ENCODE data around the gene CLCN1.
"Not testable (repeated sequence)": the region's sequence is repeated elsewhere in the genome, so short reads cannot be mapped to it uniquely, and the experiment has no call there.

CLCN1 gene

DNA sequence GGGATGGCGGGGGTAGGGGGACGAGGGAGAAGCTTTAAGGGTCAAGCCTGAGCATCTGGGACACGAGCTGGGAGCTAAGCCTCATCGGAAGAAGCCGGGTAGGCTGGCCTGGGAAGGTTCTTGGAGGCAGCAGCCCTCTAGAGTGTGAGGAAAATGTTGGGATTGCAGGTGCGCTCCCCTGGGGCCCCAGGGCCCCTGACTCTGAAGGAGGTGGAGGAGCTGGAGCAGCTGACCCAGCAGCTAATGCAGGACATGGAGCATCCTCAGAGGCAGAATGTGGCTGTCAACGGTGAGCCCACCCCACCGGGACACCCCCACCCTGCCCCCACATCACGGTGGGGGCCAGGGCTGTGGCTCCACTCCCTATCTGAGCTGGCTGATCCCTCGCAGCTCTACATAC, 72.1 kb downstream of the CLCN1 start:
- DNase-seq: no peak

DNA sequence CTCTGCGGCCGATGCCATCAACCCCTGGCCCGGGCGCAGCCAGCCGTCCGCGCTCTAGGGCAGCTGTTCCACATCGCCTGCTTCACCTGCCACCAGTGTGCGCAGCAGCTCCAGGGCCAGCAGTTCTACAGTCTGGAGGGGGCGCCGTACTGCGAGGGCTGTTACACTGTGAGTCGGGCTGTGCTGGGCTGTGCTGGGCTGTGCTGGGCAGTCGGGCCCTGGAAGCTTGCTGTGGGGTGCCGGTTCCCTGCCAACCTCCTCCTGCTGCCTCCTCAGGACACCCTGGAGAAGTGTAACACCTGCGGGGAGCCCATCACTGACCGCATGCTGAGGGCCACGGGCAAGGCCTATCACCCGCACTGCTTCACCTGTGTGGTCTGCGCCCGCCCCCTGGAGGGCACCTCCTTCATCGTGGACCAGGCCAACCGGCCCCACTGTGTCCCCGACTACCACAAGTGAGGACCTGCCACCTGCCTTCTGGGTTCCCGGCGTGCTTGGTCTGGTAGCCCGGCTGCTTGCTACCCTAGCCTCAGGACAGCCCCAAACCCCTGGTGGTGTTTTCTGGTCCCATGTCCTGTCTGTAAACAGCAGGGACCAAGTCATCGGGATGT, 72.7 kb downstream of the CLCN1 start:
- no peak for DNase-seq

DNA sequence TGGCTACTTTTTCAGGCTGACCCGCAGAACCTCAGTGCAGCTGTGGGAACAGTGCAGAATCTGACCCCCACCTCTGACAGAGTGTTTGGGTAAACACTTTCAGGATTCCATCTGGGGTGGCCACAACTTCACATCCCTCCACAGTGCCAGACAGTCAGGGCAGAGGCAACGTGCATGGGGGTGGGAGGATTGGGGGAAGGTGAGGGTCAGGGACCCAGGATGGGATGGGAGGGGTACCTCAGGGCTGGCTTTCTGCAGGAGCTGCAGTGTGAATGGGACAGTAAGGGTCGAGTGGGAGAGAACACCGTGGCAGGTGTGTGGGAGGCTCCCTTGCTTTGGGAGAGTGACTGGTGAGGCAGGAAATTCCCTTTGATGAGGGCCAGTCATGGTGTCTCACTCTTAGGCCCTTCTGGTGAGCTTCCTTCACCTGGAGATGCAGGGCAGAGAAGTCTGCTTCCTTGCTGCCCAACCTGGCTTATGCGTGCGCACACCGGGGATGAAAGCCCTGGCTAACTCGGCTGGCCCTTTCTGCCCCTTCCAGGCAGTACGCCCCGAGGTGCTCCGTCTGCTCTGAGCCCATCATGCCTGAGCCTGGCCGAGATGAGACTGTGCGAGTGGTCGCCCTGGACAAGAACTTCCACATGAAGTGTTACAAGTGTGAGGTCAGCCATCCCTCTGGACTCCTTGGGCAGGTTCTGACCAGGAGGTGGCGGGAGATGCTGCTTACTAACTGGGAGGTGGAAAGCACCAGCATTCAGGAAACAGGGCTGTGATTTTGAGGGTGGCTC, 73.6 kb downstream of the CLCN1 start:
- no peak for DNase-seq

DNA sequence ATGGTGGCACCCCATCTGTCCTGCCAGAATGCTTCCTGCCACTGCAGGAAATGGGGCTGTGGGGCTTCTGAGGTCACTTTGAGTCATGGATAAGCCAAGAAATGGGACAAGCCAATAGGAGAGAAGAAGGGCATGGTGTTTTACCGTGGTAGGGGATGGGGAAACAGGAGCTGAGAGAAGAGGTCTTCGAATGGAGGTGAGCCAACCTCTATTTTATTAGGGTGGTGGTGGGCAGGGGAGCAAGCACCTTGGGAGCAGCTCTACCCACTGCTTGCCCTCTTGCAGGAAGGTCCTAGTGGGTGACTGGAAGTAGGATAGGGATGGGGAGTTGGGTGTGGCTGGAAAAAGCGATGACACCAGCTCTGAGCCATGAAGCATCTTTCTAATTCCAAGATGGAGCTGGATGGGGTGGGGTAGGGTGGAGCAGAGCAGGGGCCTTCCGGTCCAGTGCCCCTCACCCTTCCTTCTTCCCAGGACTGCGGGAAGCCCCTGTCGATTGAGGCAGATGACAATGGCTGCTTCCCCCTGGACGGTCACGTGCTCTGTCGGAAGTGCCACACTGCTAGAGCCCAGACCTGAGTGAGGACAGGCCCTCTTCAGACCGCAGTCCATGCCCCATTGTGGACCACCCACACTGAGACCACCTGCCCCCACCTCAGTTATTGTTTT, 74.3 kb downstream of the CLCN1 start:
- DNase-seq: no peak

DNA sequence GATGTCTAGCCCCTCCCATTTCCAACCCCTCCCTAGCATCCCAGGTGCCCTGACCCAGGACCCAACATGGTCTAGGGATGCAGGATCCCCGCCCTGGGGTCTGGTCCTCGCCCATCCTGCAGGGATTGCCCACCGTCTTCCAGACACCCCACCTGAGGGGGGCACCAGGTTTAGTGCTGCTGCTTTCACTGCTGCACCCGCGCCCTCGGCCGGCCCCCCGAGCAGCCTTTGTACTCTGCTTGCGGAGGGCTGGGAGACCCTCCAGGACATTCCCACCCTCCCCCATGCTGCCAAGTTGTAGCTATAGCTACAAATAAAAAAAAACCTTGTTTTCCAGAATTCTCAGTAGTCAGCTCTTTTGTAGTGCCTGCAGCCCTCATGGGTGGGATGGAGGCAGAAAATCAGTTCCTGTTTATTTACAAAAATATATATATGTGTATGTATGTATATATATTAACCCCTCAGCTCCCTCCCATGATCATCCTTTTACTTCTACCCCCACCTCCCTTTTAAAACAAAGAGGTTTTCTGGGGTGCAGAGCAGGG, 74.9 kb downstream of the CLCN1 start:
- DNase-seq: no peak

DNA sequence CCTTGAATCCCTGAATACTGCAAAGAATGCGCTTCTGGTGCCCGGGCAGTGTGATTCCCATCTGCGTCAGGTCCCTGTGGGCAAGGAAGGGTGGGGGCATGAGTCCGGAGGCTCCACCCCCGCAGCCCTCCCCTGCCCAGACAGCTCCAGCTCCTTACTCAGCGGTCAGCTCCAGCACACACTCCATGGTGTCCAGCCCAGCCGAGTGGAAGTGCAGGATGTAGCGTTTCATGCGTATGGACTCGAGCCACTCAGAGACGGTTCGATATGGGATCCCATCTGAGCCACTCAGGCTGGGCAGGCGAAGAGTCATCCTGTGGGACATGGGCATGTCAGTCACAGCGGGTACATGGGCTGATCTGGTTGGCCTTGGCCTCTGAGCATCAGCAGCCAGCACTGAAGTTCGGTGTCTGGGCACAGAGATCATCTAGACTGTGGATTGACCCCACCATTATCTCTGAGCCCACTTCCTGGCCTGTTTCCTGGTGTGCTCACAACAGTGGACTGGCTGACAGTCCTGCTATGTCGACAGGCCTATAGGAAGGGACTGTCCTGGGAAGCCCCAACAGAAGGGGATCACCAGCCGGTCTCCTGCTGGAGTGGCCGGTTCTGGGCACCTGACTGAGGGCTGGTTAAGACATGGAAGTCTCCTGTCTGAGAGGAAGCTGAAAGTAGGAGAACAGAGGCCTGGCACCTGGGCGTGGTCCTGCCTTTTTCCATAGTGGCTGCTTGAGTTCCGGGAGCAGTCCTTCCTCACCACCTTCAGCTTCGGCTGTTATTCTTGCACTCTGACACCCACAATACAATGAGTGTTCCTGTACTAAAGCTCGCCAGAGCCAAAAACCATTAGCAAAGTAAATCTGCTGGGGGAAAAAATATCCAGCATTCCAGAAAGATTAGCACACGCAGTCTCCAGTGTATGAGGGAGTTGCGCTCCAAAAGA, 75.8 kb downstream of the CLCN1 start:
- no peak for DNase-seq

DNA sequence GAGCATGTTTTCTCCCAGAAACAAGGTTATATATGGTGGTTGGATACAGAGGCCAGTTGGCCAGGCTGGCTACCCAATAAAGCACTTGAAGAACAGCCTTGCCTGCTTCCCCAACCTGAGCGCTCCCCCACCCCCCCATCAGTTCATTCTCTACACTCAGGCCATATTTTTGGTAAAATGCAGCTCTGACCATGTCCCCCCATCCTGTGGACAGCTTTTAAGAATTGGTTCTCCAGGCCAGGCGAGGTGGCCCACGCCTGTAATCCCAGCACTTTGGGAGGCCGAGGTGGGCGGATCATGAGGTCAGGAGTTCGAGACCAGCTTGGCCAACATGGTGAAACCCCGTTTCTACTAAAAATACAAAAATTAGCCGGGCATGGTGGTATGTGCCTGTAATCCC, 76.5 kb downstream of the CLCN1 start:
- DNase-seq: not testable (repeated sequence)

DNA sequence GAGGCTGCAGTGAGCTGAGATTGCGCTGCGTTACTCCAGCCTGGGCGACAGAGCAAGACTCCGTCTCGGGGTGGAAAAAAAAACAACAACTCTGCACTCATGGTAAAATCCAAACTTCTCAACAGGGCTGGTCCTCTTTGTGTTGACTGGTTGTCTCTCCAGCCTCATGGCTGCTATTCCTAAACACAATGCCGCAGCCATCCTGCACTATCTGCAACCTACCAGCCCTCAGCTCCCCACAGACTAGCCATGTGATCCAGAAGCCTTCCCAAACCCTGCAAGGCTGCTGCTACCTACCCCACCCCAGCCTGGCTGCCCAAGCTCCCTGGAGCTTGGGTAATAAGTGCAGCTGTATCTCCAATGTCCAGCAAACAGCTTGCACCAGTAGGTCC, 77.0 kb downstream of the CLCN1 start:
- no peak for DNase-seq

DNA sequence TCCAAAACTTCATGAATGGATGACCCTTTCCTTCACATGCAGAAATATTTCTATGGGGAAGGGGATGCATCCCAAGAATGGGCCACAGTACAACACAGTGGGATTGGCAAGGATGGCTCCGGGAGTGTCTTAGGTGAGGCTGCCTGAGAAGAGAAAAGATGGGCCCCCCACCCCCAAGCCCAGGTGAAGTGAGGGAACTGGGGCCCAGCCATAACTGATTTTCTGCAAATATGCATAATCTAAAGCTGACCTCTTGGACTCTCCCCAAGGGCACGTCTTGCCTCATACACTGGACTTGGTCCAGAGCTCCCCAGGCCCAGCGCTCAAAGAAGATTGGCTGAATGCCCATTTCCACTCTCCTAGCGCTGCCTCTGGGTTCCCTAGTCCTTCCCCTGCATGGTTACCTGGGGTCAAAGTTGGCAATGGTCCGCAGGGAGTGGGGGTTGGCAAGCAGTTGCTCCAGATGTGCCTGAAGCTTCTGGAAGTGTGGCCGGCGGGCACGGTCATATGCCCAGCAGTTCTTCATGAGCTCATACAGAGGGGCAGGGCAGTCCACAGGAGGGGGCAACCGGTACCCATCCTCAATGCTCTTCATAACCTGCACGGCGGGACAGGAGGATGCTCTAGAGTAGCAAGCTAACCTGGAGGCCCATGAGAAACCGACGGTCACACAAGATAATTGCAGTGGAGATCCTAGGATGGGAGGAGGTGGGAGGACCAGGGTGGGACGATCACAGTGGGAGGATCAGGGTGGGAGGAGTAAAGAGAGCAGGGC, 77.5 kb downstream of the CLCN1 start:
- no peak for DNase-seq

DNA sequence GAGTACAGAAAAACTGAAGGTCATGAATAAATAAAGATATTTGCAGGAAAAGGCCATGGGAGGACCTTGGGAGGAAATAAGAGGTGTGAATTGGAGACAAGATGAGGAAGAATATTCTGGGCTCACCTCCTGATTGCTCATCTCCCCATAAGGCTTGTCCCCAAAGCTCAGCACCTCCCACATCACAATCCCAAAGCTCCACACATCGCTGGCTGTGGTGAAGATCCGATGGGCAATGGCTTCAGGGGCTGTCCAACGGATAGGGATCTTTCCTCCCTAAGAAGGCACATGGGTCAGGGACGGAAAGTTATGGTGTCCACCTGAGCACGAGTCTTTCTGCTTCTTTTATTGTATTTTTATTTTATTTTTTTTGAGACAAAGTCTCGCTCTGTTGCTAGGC, 78.2 kb downstream of the CLCN1 start:
- no peak for DNase-seq

DNA sequence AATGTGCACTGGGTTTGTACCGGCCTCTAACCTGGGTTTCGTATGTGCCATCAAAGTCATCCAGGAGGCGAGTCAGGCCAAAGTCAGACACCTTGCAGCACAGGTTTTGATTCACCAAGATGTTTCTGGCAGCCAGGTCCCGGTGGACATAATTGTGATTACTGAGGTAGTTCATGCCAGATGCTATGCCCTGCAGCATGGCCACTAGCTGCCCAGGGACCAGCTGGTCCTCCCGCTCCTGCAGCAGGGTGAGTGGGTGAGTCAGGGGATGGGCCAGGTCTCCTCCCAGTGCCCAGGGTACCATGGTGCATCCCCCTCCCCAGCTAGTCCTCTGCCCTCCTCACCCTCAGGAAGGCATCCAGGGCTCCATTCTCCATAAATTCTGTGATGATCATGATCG, 78.9 kb downstream of the CLCN1 start:
- DNase-seq: no peak

DNA sequence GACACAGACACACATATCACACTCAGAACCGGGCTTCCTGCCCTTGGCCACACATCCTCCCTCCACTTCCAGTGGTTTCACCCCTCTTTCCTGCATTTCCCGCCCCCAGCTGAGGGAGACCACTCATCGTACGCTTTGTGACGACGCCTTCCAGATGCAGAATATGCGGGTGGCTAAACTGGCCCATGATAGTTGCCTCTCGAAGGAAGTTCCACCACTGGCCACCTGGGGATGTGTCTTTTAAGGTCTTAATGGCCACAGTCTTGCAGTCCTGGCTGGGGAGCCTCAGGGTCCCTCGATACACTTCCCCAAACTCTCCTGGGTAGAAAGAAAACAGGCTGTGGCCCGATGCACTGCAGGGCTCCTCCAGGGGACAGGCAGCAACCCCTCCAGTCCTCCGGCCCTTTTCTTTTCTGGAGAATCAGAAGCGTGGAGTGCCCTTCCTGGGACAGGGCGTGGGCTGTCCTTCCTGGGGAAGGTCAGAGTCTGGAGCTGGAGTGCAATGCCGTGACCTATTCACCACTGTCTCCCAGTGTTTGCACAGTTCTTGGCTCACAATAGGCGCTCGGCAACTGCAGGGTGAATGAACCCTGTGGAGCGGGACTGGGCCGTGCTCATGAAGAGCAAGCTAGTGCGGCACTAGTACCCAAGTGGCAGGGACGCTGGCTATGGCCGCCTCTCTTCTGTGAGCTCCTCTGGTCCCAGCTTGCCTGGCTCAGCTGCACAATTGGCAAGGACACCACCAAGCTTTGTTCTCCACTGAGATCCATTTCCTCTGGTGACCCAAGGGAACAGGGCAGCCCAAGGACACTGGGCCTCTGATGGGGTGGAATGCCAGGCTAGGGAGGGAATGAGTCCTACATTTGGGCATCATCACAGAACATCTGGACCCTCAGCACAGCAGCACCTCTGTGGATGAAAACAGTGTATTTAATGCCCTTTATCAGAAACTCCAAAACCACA, 79.6 kb downstream of the CLCN1 start:
- DNase-seq: peak; percentile 45

DNA sequence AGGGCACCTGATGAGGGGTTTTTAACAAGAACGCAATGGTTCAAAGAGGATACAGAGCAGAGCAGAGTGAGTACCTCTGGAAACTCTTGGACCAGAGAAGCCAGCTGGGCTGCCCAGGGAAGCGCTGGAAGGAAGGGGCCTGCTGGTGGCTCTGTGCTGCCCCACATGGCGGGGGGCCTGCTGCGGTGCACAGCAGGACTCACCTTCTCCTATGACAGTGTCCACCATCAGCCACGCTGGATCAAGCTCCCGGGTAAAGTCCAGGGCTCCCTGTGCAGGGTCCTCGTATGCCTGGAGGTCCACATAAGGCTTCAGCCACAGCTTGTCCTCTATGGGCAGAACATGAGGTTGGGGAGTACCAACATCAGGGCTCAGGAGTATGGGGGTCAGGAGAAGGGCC, 80.3 kb downstream of the CLCN1 start:
- DNase-seq: no peak

DNA sequence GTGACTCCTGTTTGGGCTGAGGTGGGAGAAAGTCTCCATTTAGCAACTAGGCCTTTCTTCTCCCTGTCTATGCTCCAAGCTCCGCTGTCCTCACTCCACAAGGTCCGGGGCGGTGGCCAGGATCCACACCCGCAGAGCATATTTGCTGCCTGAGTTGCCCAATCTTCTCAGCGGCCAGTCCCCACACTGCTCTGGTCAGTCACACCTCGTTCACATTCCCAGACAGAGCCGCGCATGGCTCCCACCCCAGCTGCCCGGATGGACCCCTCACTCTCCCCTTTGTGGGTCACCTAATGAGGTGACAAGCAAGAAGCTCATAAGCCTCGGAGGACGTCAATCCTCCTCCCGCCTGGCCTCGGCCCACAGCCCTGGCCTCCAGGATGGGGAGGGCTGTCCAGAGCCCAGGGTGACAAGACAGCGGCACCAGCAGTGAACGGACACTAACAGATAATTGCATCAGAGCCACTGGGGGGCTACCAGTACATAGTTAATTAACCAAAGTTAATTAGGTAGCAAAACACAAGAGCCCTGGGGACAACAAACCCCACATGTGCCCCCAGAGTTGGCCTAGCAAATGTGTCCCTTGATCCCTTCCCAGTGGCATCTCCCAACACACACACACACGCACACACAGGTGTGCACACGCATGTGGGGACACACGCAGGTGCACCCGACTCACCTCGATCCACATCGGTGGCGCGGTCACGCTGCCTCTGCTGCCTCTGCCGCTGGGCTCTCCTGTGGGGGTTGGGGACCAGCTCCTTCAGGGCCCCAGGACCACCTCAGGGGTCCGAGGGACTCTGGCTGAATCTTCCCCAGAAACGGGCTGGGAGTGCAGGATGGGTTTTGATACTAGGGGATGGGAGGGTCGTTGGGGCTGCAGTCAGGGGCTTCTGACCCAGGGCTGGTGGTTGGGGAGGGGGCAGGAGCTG, 81.0 kb downstream of the CLCN1 start:
- no peak for DNase-seq

DNA sequence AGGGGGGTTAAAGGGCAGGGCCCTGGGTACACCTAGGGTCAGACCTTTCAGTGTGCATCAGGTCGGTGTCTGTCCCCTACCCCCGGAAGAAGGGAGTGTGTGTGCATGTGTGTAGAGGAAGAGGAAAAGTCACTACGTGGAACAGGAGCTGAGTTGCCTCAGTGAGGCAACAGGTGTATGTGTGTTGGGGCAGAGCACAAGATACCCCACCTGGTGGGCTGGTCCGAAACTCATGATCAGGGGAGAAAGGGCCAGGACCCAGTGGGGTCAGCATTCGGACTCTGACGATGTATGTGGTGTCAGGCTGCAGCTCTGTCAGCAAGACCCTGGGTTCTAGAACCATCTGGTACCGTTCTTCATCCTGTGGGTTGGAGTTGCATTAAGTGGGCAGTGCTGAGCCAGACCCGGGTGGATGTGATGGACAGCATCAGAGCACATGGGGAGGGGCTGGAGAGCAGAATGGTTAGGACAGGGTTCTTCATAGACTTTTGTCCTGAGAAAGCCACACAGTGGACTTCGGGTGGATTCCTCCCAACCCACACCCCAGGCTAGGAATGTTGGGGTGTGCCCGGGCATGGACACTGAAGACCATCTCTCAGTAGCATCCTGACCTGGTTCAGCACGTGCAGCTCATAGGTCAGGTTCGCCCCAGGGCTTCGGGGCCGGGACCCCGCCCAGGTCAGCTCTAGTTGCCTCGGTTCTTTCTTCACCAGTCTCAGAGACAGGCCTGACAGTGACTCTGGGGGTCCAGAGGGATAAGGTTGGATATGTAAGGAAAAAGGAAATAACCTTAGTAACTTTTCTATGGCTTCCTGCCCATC, 82.0 kb downstream of the CLCN1 start:
- DNase-seq: no peak

DNA sequence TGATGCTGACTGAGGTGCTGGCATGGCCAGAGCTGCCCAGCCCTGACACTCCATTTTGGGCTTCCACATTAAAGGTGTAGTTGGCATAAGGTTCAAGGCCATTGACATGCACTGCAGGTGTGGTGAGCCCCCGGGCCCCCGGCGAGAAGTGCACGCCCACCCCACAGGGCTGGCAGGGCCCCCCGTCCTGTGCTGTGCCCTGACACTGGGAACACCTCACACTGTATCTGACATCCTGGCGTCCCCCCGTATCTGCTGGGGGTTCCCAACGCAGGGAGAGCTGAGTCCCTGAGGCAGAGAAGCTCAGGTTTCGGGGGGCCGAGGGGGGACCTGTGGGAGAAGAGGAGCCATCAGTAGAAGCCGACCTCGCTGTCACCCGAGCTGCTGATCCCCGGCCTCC, 82.7 kb downstream of the CLCN1 start:
- DNase-seq: no peak

DNA sequence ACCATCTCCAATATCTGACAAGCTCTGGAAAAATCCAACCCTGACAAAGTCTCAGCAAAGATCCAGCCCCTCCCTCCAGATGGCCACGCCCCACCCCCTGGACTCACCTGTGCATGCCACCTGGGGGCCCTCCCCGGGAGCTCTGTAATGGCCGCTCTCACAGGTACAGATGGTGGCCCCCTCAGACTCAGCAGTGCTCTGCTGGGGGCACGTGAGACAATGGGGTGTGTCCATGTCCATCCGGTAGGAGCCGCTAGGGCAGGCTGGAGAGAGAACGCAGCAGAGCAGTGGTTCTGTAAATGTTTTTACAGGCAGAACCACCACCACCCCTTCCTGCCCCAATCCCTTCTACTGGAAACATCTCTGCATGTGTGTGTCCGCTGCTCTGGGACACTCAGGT, 83.2 kb downstream of the CLCN1 start:
- no peak for DNase-seq

DNA sequence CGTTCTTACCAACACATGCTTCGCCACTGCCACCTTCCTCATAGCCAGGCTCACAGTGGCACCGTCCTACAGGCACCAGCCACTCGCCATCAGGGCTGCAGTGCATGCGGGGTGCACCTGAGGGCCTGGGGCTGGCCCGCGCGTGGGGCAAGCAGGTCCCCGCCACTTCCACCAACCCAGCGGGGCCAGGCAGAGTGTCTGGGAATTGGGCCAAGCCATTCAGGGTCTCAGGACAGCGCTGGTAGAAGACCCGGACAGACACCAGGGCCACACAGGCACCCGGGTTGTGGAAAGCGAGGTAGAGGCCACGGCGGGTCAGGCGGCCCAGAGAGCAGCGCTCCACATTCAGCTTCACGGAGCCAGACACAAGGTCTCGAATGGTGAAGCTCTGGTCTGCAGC, 83.7 kb downstream of the CLCN1 start:
- DNase-seq: no peak

DNA sequence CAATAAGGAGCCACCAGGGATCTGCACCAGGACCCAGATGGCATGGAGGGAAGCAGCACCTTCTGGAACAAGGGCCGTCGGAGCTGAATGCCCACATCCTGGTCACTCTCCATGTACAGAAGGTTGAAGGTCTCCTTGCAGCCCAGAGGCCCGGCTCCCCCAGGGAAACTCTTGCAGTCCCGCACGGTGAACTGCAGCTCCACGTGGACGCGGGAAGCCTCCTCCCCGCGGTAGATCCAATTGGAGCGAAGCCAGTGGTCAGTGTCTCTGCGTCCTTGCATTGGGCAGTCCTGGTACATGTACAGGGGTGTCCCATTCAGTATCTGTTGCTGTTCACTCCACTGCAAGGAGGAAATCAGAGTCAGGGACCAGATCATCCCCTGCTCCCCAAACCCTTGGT, 85.4 kb downstream of the CLCN1 start:
- no peak for DNase-seq
